IMR-90 (cell line): ENCODE results near the gene CCDC85B. TPM values are rescaled to one million over a fixed set of nuclear protein-coding genes. Genes with fewer than 3 reads are reported as not detected.

Experiments used
- ATAC-seq: fragments of 200-7000 bp; cut with Tn5 transposase; 2 replicates; pipeline ENCODE4 v1.9.1; 2020; ENCODE audit warnings: low read depth, mild to moderate bottlenecking, moderate library complexity
- BruUV-seq: library from RNA; stranded (reverse); fragments of 400-500 nt; replicated peaks from 2 replicates; lab custom pipeline; 2021; lab: Mats Ljungman, UMichigan
- CTCF ChIA-PET: fragments of 300-600 bp; formaldehyde crosslinking; extraction: SDS; loops from one replicate; lab custom pipeline; 2021; ENCODE audit warnings: antibody characterized with exemption; lab: Yijun Ruan, JAX
- POLR2A ChIA-PET: fragments of 300-600 bp; sonication (Branson Sonifier 250); formaldehyde crosslinking; loops from one replicate; lab custom pipeline; 2022; ENCODE audit warnings: antibody characterized with exemption; ENCODE audit not compliant: unreplicated experiment; lab: Charles Lee
- DNase-seq: peaks from one replicate; pipeline ENCODE4 v3.0.0; 2013
- H2AFZ ChIP-seq: replicated peaks from 2 replicates; pipeline ENCODE3; 2013; ENCODE audit warnings: low read length, mild to moderate bottlenecking; ENCODE audit not compliant: poor library complexity
- H2AK5ac ChIP-seq: 2 replicates; pipeline ENCODE4 v1.6.1; 2013; ENCODE audit warnings: low read depth, low read length, inconsistent platforms
- H2AK9ac ChIP-seq: replicated peaks from 2 replicates; pipeline ENCODE3; 2013; ENCODE audit warnings: mild to moderate bottlenecking, low read depth, low read length, moderate library complexity; ENCODE audit not compliant: poor library complexity
- H2BK120ac ChIP-seq: 2 replicates; pipeline ENCODE4 v1.6.1; 2013; ENCODE audit warnings: low read depth, low read length, inconsistent platforms
- H2BK15ac ChIP-seq: 3 replicates; pipeline ENCODE4 v1.6.1; 2013; ENCODE audit warnings: low read depth, low read length, inconsistent platforms
- H2BK20ac ChIP-seq: 2 replicates; pipeline ENCODE4 v1.6.1; 2013; ENCODE audit warnings: low read depth, mild to moderate bottlenecking, inconsistent platforms, low read length, moderate library complexity
- H2BK5ac ChIP-seq: 2 replicates; pipeline ENCODE4 v1.6.1; 2013; ENCODE audit warnings: mild to moderate bottlenecking, low read depth, low read length, inconsistent platforms; ENCODE audit not compliant: poor library complexity, severe bottlenecking
- H3K14ac ChIP-seq: replicated peaks from 2 replicates; pipeline ENCODE4 v1.6.1; 2013; ENCODE audit warnings: low read depth, low read length, inconsistent platforms
- H3K18ac ChIP-seq: 2 replicates; pipeline ENCODE4 v1.6.1; 2013; ENCODE audit warnings: low read depth, low read length, control low read depth
- H3K23ac ChIP-seq: 2 replicates; pipeline ENCODE4 v1.6.1; 2013; ENCODE audit warnings: low read depth, low read length, inconsistent platforms
- H3K27ac ChIP-seq: 2 replicates; pipeline ENCODE4 v1.5.1; 2013; ENCODE audit warnings: mild to moderate bottlenecking, control low read depth, low read length; ENCODE audit not compliant: insufficient read depth
- H3K27me3 ChIP-seq: 2 replicates; pipeline ENCODE4 v1.6.1; 2013; ENCODE audit warnings: low read length; ENCODE audit not compliant: control insufficient read depth, insufficient read depth
- H3K36me3 ChIP-seq: 2 replicates; pipeline ENCODE4 v1.6.1; 2013; ENCODE audit warnings: low read length, mixed read lengths; ENCODE audit not compliant: control insufficient read depth, insufficient read depth
- H3K4ac ChIP-seq: 2 replicates; pipeline ENCODE4 v1.6.1; 2013; ENCODE audit warnings: low read depth, low read length, inconsistent platforms
- H3K4me1 ChIP-seq: 2 replicates; pipeline ENCODE4 v1.6.1; 2013; ENCODE audit warnings: low read length, mixed read lengths; ENCODE audit not compliant: control insufficient read depth, insufficient read depth
- H3K4me2 ChIP-seq: 2 replicates; pipeline ENCODE4 v1.6.1; 2013; ENCODE audit warnings: low read depth, mild to moderate bottlenecking, control low read depth, low read length, moderate library complexity
- H3K4me3 ChIP-seq: 2 replicates; pipeline ENCODE4 v1.5.1; 2013; ENCODE audit warnings: low read depth, mild to moderate bottlenecking, control low read depth, low read length, moderate library complexity; ENCODE audit not compliant: insufficient read depth
- H3K56ac ChIP-seq: 2 replicates; pipeline ENCODE4 v1.6.1; 2013; ENCODE audit warnings: low read length, inconsistent platforms; ENCODE audit not compliant: insufficient read depth; ENCODE audit errors: extremely low read depth
- H3K79me1 ChIP-seq, 2 experiments: 2 replicates each; pipeline ENCODE4 v1.6.1; 2013; ENCODE audit warnings: low read length in 2 of 2, inconsistent platforms in 1 of 2, low read depth in 1 of 2
- H3K9ac ChIP-seq: 2 replicates; pipeline ENCODE4 v1.6.1; 2013; ENCODE audit warnings: low read depth, low read length, control low read depth
- H3K9me1 ChIP-seq: 2 replicates; pipeline ENCODE4 v1.6.1; 2013; ENCODE audit warnings: low read length, inconsistent platforms; ENCODE audit not compliant: insufficient read depth
- H3K9me3 ChIP-seq: 2 replicates; pipeline ENCODE4 v1.6.1; 2013; ENCODE audit warnings: low read length; ENCODE audit not compliant: control insufficient read depth, insufficient read depth
- H4K20me1 ChIP-seq: 2 replicates; pipeline ENCODE4 v1.6.1; 2013; ENCODE audit warnings: low read length, inconsistent platforms; ENCODE audit not compliant: insufficient read depth
- H4K5ac ChIP-seq: 2 replicates; pipeline ENCODE4 v1.6.1; 2013; ENCODE audit warnings: mild to moderate bottlenecking, low read depth, low read length, control low read depth
- H4K8ac ChIP-seq, 2 experiments: 2 replicates each; pipeline ENCODE4 v1.6.1; 2013; ENCODE audit warnings: low read depth in 2 of 2, low read length in 2 of 2, control low read depth in 1 of 2, inconsistent platforms in 1 of 2
- H4K91ac ChIP-seq: 2 replicates; pipeline ENCODE4 v1.6.1; 2013; ENCODE audit warnings: low read depth, low read length, inconsistent platforms; ENCODE audit not compliant: insufficient read depth
- CEBPB ChIP-seq: IDR thresholded peaks from 2 replicates; pipeline ENCODE4 v1.6.1; 2012; ENCODE audit warnings: low read depth, low read length, improper control_type of control experiment
- MAFK ChIP-seq: IDR thresholded peaks from 2 replicates; pipeline ENCODE4 v1.6.1; 2012; ENCODE audit warnings: low read depth, low read length, improper control_type of control experiment
- POLR2A ChIP-seq: IDR thresholded peaks from 2 replicates; pipeline ENCODE4 v1.6.1; 2012; ENCODE audit warnings: mild to moderate bottlenecking, low read depth, low read length
- RCOR1 ChIP-seq: IDR thresholded peaks from 2 replicates; pipeline ENCODE4 v1.6.1; 2012; ENCODE audit warnings: mild to moderate bottlenecking, low read length, improper control_type of control experiment; ENCODE audit not compliant: insufficient replicate concordance
- WGBS, 2 experiments: methylation state at CpG; one replicate each; pipeline versions ENCODE4 v1.1.5 to v1.1.7; 2013; ENCODE audit warnings: missing lambda C conversion rate in 2 of 2; ENCODE audit not compliant: insufficient read length in 1 of 2; ENCODE audit errors: extremely low coverage in 2 of 2; 5-methylcytosine and 5-hydroxymethylcytosine counted together
- dilution Hi-C: fragments of 300-500 bp; cut with HindIII; formaldehyde crosslinking; loops from one replicate; pipeline ENCODE4 v1.14.3; 2018; ENCODE audit warnings: low sequenced_read_pairs; ENCODE audit not compliant: unreplicated experiment
- in situ Hi-C: fragments of 300-500 bp; cut with MboI; formaldehyde crosslinking; loops from 3 replicates; pipeline ENCODE4 v1.14.3; 2019; ENCODE audit warnings: low sequenced_read_pairs, inconsistent platforms, mixed read lengths
- intact Hi-C: fragments of 100-400 bp; cut with micrococcal nuclease; formaldehyde crosslinking; loops from 2 replicates; pipeline ENCODE4 v1.10.0; 2022
- polyA plus RNA-seq, 3 experiments: library from polyadenylated mRNA; depleted of rRNA; stranded (reverse); fragments of >200 nt; gene quantifications; 2 replicates each; pipeline ENCODE4 v1.2.3, GENCODE V29; 2012; ENCODE audit warnings: low replicate concordance in 1 of 3
- total RNA-seq: library from RNA; depleted of rRNA; stranded (reverse); fragments of >200 nt; gene quantifications from 2 replicates; pipeline ENCODE4 v1.2.3, GENCODE V29; 2012
- TF ChIP-seq, protein P1 (sequence below): fragments of 150-350 bp; IDR thresholded peaks from 2 replicates; pipeline ENCODE4 v1.6.1; 2016; ENCODE audit warnings: low read depth, mild to moderate bottlenecking, low read length, moderate library complexity, borderline replicate concordance
- TF ChIP-seq, protein P2 (sequence below): fragments of 150-350 bp; IDR thresholded peaks from 2 replicates; pipeline ENCODE4 v1.6.1; 2017; ENCODE audit warnings: mild to moderate bottlenecking, antibody characterized with exemption, low read length, low read depth

CCDC85B gene
- total and polyA plus RNA-seq, 2 of the 4 experiments (the other 2 are of a cell fraction), result 17.6 to 35.4 TPM

- no peak overlapping the region for H2BK20ac ChIP-seq
- no peak for TF ChIP-seq CEBPB
- no peak for TF ChIP-seq MAFK
- TF ChIP-seq RCOR1, result no peak
- TF ChIP-seq POLR2A, result no peak
- TF ChIP-seq, protein P1, sequence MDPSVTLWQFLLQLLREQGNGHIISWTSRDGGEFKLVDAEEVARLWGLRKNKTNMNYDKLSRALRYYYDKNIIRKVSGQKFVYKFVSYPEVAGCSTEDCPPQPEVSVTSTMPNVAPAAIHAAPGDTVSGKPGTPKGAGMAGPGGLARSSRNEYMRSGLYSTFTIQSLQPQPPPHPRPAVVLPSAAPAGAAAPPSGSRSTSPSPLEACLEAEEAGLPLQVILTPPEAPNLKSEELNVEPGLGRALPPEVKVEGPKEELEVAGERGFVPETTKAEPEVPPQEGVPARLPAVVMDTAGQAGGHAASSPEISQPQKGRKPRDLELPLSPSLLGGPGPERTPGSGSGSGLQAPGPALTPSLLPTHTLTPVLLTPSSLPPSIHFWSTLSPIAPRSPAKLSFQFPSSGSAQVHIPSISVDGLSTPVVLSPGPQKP, result no peak
- TF ChIP-seq, protein P2, sequence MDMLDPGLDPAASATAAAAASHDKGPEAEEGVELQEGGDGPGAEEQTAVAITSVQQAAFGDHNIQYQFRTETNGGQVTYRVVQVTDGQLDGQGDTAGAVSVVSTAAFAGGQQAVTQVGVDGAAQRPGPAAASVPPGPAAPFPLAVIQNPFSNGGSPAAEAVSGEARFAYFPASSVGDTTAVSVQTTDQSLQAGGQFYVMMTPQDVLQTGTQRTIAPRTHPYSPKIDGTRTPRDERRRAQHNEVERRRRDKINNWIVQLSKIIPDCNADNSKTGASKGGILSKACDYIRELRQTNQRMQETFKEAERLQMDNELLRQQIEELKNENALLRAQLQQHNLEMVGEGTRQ, result no peak
- no peak overlapping the region for H2BK15ac ChIP-seq
- no peak overlapping the region for H3K4me2 ChIP-seq
- BruUV-seq, result no TSS peak
- DNase-seq (no peak), ATAC-seq (no peak)
- H3K9me1 ChIP-seq, result peaks cover under 1% of the 10 kb centered on the region; the same call in 1 of the 2 replicates
- no peak overlapping the region for H3K4ac ChIP-seq
- no peak overlapping the region for H2AK9ac ChIP-seq
- ChIA-PET CTCF (interaction anchor here (1.4 kb wide), 1 partner anchor 12 kb away, joined by 3 read pairs; no protein-coding TSS in a partner anchor), POLR2A (interaction anchor here (0.7 kb wide), 1 partner anchor 28 kb away, joined by 15 read pairs; no protein-coding TSS in a partner anchor)
- no peak overlapping the region for H3K18ac ChIP-seq
- in situ Hi-C loops (no loop called here), dilution Hi-C loops (no loop called here), intact Hi-C loops (no loop called here)
- no peak overlapping the region for H4K5ac ChIP-seq
- H3K56ac ChIP-seq, result no peak overlapping the region
- peaks cover 26% of the 10 kb centered on the region for H4K20me1 ChIP-seq
- peaks cover 40% of the 10 kb centered on the region for H3K36me3 ChIP-seq
- H4K8ac ChIP-seq, result no peak overlapping the region
- 92% methylated on average over 2 of the region's 12 CpGs; no CpG with 5 or more reads in 1 of the 2 experiments for WGBS, 2 experiments
- H4K91ac ChIP-seq, result no peak overlapping the region
- peaks cover 9 to 58% of the 10 kb centered on the region in 2 experiments for H3K79me1 ChIP-seq
- H3K14ac ChIP-seq, result no peak overlapping the region
- H2BK5ac ChIP-seq, result no peak overlapping the region
- H3K27me3 ChIP-seq, result no peaks in the 10 kb centered on the region
- no peak overlapping the region for H3K27ac ChIP-seq
- H3K4me3 ChIP-seq, result no peak overlapping the region
- H3K9me3 ChIP-seq, result no peaks in the 10 kb centered on the region
- H2AK5ac ChIP-seq, result no peak overlapping the region
- H3K9ac ChIP-seq, result no peak overlapping the region
- H3K23ac ChIP-seq, result no peak overlapping the region
- no peak overlapping the region for H2AFZ ChIP-seq
- no peak overlapping the region for H2BK120ac ChIP-seq
- H3K4me1 ChIP-seq, result peaks cover 9% of the 10 kb centered on the region
Measured at GRCh38 chr11:65885808-65886536, 4.5 kb upstream of the CCDC85B start.
